H1 (cell line): ENCODE data around the gene TRIM46. TPM values are rescaled to one million over a fixed set of nuclear protein-coding genes. Genes with fewer than 3 reads are reported as not detected.
"Not testable (repeated sequence)": the region's sequence is repeated elsewhere in the genome, so short reads cannot be mapped to it uniquely, and the experiment has no call there.

ENCODE experiments used
- CTCF ChIA-PET: fragments of 300-600 bp; sonication (Branson Sonifier 250); formaldehyde crosslinking; loops from one replicate; lab custom pipeline; 2021; ENCODE audit not compliant: partially characterized antibody; lab: Charles Lee
- POLR2A ChIA-PET: fragments of 300-600 bp; sonication (Branson Sonifier 250); formaldehyde crosslinking; loops from one replicate; lab custom pipeline; 2021; ENCODE audit warnings: inconsistent platforms; ENCODE audit not compliant: partially characterized antibody; lab: Charles Lee
- DNase-seq, 2 experiments: peaks; one replicate each; pipeline versions ENCODE4 v3.0.0 to v3.0.0-alpha.2; 2010 to 2022; ENCODE audit warnings: low spot score in 2 of 2, low read depth in 1 of 2, mixed read lengths in 1 of 2
- FAIRE-seq: peaks from 2 replicates; lab custom pipeline; 2011; peaks lifted over from hg19 to GRCh38; lab: Jason Lieb, UNC
- H2AFZ ChIP-seq: 2 replicates; pipeline ENCODE4 v1.8.1; 2012; ENCODE audit warnings: low read length, inconsistent platforms
- H2AK5ac ChIP-seq: 2 replicates; pipeline ENCODE4 v1.6.1; 2013; ENCODE audit warnings: low read depth, low read length
- H2BK120ac ChIP-seq: replicated peaks from 2 replicates; pipeline ENCODE3; 2013; ENCODE audit warnings: low read depth, low read length, inconsistent platforms
- H2BK12ac ChIP-seq: 2 replicates; pipeline ENCODE4 v1.6.1; 2013; ENCODE audit warnings: low read depth, low read length
- H2BK15ac ChIP-seq: 2 replicates; pipeline ENCODE4 v1.6.1; 2013; ENCODE audit warnings: low read length
- H2BK20ac ChIP-seq: 2 replicates; pipeline ENCODE4 v1.6.1; 2013; ENCODE audit warnings: low read length
- H2BK5ac ChIP-seq: 2 replicates; pipeline ENCODE4 v1.6.1; 2013; ENCODE audit warnings: low read depth, low read length
- H3K14ac ChIP-seq: 2 replicates; pipeline ENCODE4 v1.6.1; 2013; ENCODE audit warnings: inconsistent platforms; ENCODE audit not compliant: insufficient read length
- H3K18ac ChIP-seq: 2 replicates; pipeline ENCODE4 v1.6.1; 2013; ENCODE audit warnings: low read length; ENCODE audit errors: extremely low read depth
- H3K23ac ChIP-seq: 2 replicates; pipeline ENCODE4 v1.6.1; 2013; ENCODE audit warnings: inconsistent platforms; ENCODE audit not compliant: insufficient read length
- H3K23me2 ChIP-seq: 2 replicates; pipeline ENCODE4 v1.6.1; 2013; ENCODE audit warnings: low read depth, low read length
- H3K27ac ChIP-seq: 2 replicates; pipeline ENCODE4 v1.6.1; 2011; ENCODE audit warnings: low read depth, low read length, inconsistent platforms
- H3K27me3 ChIP-seq, 4 experiments: replicated peaks in 1 of 4; 1 replicate in 1 of 4; 2 replicates in 3 of 4; pipeline versions ENCODE4 v1.6.1 to v1.8.1; 2011 to 2013; ENCODE audit warnings: low read length in 3 of 4, mild to moderate bottlenecking in 3 of 4, inconsistent platforms in 2 of 4, mixed read lengths in 2 of 4, moderate library complexity in 1 of 4; ENCODE audit not compliant: control insufficient read depth in 3 of 4, insufficient read depth in 3 of 4; ENCODE audit errors: extremely low read depth in 1 of 4
- H3K36me3 ChIP-seq, 4 experiments: 2 replicates each; pipeline versions ENCODE4 v1.6.1 to v1.8.1; 2011 to 2013; ENCODE audit warnings: mild to moderate bottlenecking in 4 of 4, low read length in 3 of 4, moderate library complexity in 2 of 4, control low read depth in 1 of 4, inconsistent platforms in 1 of 4; ENCODE audit not compliant: insufficient read depth in 4 of 4, control insufficient read depth in 2 of 4
- H3K4ac ChIP-seq: replicated peaks from 2 replicates; pipeline ENCODE3; 2013; ENCODE audit warnings: low read length, low read depth, mixed read lengths, inconsistent platforms; ENCODE audit not compliant: insufficient read length
- H3K4me1 ChIP-seq, 4 experiments: replicated peaks in 1 of 4; 1 replicate in 1 of 4; 2 replicates in 3 of 4; pipeline versions ENCODE4 v1.6.1 to v1.8.1; 2011 to 2013; ENCODE audit warnings: low read length in 3 of 4, inconsistent platforms in 2 of 4, mixed read lengths in 1 of 4; ENCODE audit not compliant: insufficient read depth in 4 of 4, control insufficient read depth in 3 of 4
- H3K4me2 ChIP-seq, 2 experiments: 2 replicates each; pipeline versions ENCODE4 v1.6.1 to v1.8.1; 2011 to 2013; ENCODE audit warnings: low read depth in 2 of 2, low read length in 2 of 2, control low read depth in 1 of 2, inconsistent platforms in 1 of 2, mild to moderate bottlenecking in 1 of 2; ENCODE audit not compliant: insufficient read depth in 1 of 2
- H3K4me3 ChIP-seq, 4 experiments: fragments of 200-600, 300-600 bp in 1 of 4; sonication (generic), shearing (Covaris generic), sonication (Bioruptor Twin) in 1 of 4; 2 replicates each; pipeline versions ENCODE4 v1.5.1 to v1.8.1; 2011 to 2016; ENCODE audit warnings: low read length in 4 of 4, low read depth in 3 of 4, control low read depth in 2 of 4, inconsistent platforms in 2 of 4, mild to moderate bottlenecking in 2 of 4, mixed read lengths in 1 of 4, moderate library complexity in 1 of 4; ENCODE audit not compliant: insufficient read depth in 2 of 4; ENCODE audit errors: extremely low read depth in 1 of 4
- H3K56ac ChIP-seq: replicated peaks from 2 replicates; pipeline ENCODE3; 2013; ENCODE audit warnings: low read depth, mild to moderate bottlenecking, mixed read lengths, low read length, inconsistent platforms; ENCODE audit not compliant: insufficient read length
- H3K79me1 ChIP-seq: 2 replicates; pipeline ENCODE4 v1.6.1; 2013; ENCODE audit warnings: low read depth, low read length, control low read depth
- H3K79me2 ChIP-seq, 2 experiments: 2 replicates each; pipeline versions ENCODE4 v1.6.1 to v1.8.1; 2012 to 2013; ENCODE audit warnings: low read length in 2 of 2, mild to moderate bottlenecking in 2 of 2, inconsistent platforms in 1 of 2; ENCODE audit not compliant: insufficient read depth in 2 of 2, control insufficient read depth in 1 of 2
- H3K9ac ChIP-seq, 4 experiments: replicated peaks in 1 of 4; 1 replicate in 1 of 4; 2 replicates in 3 of 4; pipeline versions ENCODE4 v1.6.1 to v1.8.1; 2011 to 2013; ENCODE audit warnings: low read depth in 3 of 4, low read length in 3 of 4, control low read depth in 2 of 4, mild to moderate bottlenecking in 2 of 4, moderate library complexity in 2 of 4, inconsistent platforms in 1 of 4; ENCODE audit errors: extremely low read depth in 1 of 4
- H3K9me3 ChIP-seq, 2 experiments: 2 replicates each; pipeline versions ENCODE4 v1.6.1 to v1.8.1; 2012 to 2013; ENCODE audit warnings: mild to moderate bottlenecking in 2 of 2, moderate library complexity in 2 of 2, control low read depth in 1 of 2, inconsistent platforms in 1 of 2, low read depth in 1 of 2, low read length in 1 of 2, mixed read lengths in 1 of 2; ENCODE audit not compliant: insufficient read depth in 2 of 2
- H4K20me1 ChIP-seq, 2 experiments: replicated peaks in 1 of 2; 2 replicates each; pipeline versions ENCODE3 to v1.8.1; 2011 to 2013; ENCODE audit warnings: inconsistent platforms in 2 of 2, low read length in 2 of 2, mild to moderate bottlenecking in 1 of 2; ENCODE audit not compliant: insufficient read depth in 2 of 2, control insufficient read depth in 1 of 2
- H4K5ac ChIP-seq: 2 replicates; pipeline ENCODE4 v1.6.1; 2013; ENCODE audit warnings: low read length, low read depth, mixed read lengths, inconsistent platforms; ENCODE audit not compliant: insufficient read length
- H4K8ac ChIP-seq: 2 replicates; pipeline ENCODE4 v1.8.0; 2013; ENCODE audit warnings: mild to moderate bottlenecking, moderate library complexity, low read length, inconsistent platforms; ENCODE audit not compliant: insufficient read depth; ENCODE audit errors: extremely low read depth
- H4K91ac ChIP-seq: replicated peaks from 2 replicates; pipeline ENCODE3; 2013; ENCODE audit warnings: low read length, mixed read lengths, inconsistent platforms; ENCODE audit not compliant: insufficient read length
- WGBS, 2 experiments: shearing (Covaris generic) in 1 of 2; methylation state at CpG; one replicate each; pipeline versions ENCODE4 v1.1.6 to v1.1.7; 2013 to 2015; ENCODE audit warnings: low lambda C conversion rate in 2 of 2, mixed read lengths in 2 of 2, inconsistent platforms in 1 of 2, low coverage in 1 of 2, missing lambda C conversion rate in 1 of 2; ENCODE audit not compliant: insufficient replicate concordance in 2 of 2, insufficient coverage in 1 of 2, insufficient read length in 1 of 2; ENCODE audit errors: extremely low coverage in 1 of 2, missing lambda C conversion rate in 1 of 2; 5-methylcytosine and 5-hydroxymethylcytosine counted together
- polyA plus RNA-seq, 7 experiments: library from polyadenylated mRNA; depleted of rRNA in 3 of 7; stranded (reverse) in 5 of 7; unstranded in 2 of 7; fragments of >200 nt in 5 of 7; fragments of 200-250 nt in 2 of 7; gene quantifications; 1 replicate in 5 of 7; 2 replicates in 1 of 7; 4 replicates in 1 of 7; pipeline versions ENCODE4 v1.2.1 to v1.2.3, GENCODE V29; 2011 to 2013; ENCODE audit warnings: missing spikeins in 2 of 7, mixed read lengths in 2 of 7
- total RNA-seq: library from RNA; stranded (reverse); fragmentation: NEBNext Ultra II Directional; extraction: Animal tissue kit (Norgen Biotek cat#: 25700); gene quantifications from 2 replicates; pipeline ENCODE4 v1.2.1, GENCODE V29; 2021

TRIM46 gene
- total and polyA plus RNA-seq, 2 of the 8 experiments (the other 6 are each of a cell fraction or from before 2014, with no cell fraction given), result 15.5 to 21.6 TPM

DNA sequence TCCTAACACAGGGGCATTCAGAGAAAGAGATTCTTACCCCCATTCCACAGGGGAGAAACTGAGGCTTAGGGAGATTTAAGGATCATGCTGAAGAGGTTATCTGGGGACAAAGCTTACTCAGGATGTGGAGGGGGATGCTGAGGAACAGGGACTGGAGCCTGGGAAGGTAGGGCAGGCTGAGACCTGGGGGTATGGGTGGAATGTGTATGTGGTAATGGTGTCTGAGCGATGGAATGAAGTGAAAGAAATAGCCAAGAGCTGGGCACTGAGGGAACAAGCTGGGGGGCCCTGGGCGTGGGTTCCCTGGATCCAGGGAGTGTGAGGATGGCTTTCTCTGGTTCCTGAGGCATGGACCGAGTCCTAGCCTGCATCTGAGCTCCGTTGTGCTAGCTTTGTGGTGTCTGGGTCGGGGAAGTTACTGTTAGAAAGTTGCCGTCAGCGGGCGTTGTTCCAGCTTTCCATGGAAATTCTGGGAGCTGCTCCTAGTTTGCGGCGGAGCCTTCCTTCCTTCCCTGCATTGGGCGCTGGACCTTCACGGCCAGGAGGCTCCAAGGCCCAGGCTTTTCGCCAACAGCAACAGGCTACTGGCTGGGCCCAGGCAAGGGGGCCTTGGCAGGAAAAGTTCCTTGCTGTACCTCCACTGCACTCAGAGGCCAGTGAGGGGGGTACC, 37.9 kb downstream of the TRIM46 start:
- Histone ChIP-seq H3K4me1 (peaks cover 3 to 20% (median 11%) of the 10 kb centered on the region in 4 experiments), H3K23me2 (peaks cover 17% of the 10 kb centered on the region)
- H3K56ac ChIP-seq, H4K8ac ChIP-seq, H3K79me1 ChIP-seq, H3K27me3 ChIP-seq, H3K9ac ChIP-seq, H3K4ac ChIP-seq, H2BK15ac ChIP-seq, H3K27ac ChIP-seq, H3K36me3 ChIP-seq, H2AK5ac ChIP-seq, H3K4me2 ChIP-seq, H3K9me3 ChIP-seq, H2BK120ac ChIP-seq, H4K5ac ChIP-seq, H3K23ac ChIP-seq, H2BK12ac ChIP-seq, H3K18ac ChIP-seq, H4K20me1 ChIP-seq, H3K79me2 ChIP-seq, FAIRE-seq, H2BK5ac ChIP-seq, H3K14ac ChIP-seq, H2BK20ac ChIP-seq, H4K91ac ChIP-seq, H2AFZ ChIP-seq, DNase-seq, H3K4me3 ChIP-seq: not testable (repeated sequence)
- ChIA-PET POLR2A (interaction anchor here (1.0 to 12.2 kb wide), 4 partner anchors 9 to 16 kb away, joined by 3 to 313 read pairs (median 6); no protein-coding TSS in a partner anchor), CTCF (interaction anchor here (1.1 kb wide), 1 partner anchor 34 kb away, joined by 3 read pairs; no protein-coding TSS in a partner anchor)
- 90% methylated on average over 13 of the region's 13 CpGs; no CpG with 5 or more reads in 1 of the 2 experiments for WGBS, 2 experiments
